Measurements from ENCODE around the gene THEMIS. TPM values are rescaled to one million over a fixed set of nuclear protein-coding genes. Genes with fewer than 3 reads are reported as not detected.

Gene THEMIS
- polyA plus RNA-seq, 1 experiment: not detected

DNA sequence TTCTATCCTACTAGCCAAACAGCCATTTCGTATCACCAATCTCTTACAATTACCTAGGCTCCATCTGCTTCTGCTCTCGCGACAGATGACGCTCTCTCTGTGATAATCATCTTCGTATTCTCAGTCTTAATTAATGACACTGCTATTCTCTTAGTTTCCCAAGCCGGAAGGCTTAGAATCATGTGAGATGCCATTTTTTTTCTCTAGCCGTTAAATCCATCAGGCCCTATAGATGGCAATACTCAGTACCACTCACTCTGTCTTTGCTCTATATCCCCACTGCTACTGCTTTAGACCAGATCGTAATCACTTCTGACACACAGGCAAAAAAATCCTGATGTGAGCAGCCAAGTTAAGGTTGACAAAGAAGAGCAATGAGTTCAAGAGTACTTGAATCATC, 2.1 kb upstream of the THEMIS start:
- CTCF ChIA-PET: no interaction called here

DNA sequence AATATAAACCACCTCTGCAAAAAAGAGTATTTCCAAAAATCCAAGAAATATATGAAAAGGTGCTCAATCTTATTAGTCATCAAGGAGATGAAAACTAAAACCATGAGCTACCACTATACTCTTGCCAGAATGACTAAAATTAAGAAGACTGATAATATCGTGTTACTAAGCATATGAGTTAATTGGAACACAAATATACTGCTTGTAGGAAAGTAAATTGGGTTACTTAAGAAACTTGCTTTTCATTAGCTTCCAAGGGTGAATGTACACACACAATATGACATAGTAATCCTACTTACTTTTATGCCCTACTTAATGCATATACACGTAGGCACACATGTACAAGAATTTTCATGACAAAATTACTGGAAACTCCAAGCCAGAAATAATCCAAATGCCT, 3.4 kb downstream of the THEMIS start:
- H3K4me3 ChIP-seq (ENCODE audit: low read depth, low read length): no peak overlapping the region
- no peak for DNase-seq (ENCODE audit: low read depth, low spot score)
- POLR2A ChIA-PET: no interaction called here
- no peaks in the 10 kb centered on the region for H3K27me3 ChIP-seq (ENCODE audit: control insufficient read depth, insufficient read depth, low read length)
- CTCF ChIA-PET: no interaction called here
- H3K9me3 ChIP-seq (ENCODE audit: control insufficient read depth, insufficient read depth, low read length): no peaks in the 10 kb centered on the region
- no peak for TF ChIP-seq CTCF (IDR thresholded peaks at IDR 0.05; ENCODE audit: low read depth, low read length)
- H3K27ac ChIP-seq (ENCODE audit: low read depth, low read length): no peak overlapping the region

More for the DNA sequence above, 2.1 kb upstream of the THEMIS start:
- no peaks in the 10 kb centered on the region for H3K27me3 ChIP-seq (ENCODE audit: control insufficient read depth, insufficient read depth, low read length)
- DNase-seq (ENCODE audit: low read depth, low spot score): no peak
- H3K9me3 ChIP-seq (ENCODE audit: control insufficient read depth, insufficient read depth, low read length): no peaks in the 10 kb centered on the region
- no peak overlapping the region for H3K27ac ChIP-seq (ENCODE audit: low read depth, low read length)
- POLR2A ChIA-PET: no interaction called here
- no peak overlapping the region for H3K4me3 ChIP-seq (ENCODE audit: low read depth, low read length)
- no peak for TF ChIP-seq CTCF (IDR thresholded peaks at IDR 0.05; ENCODE audit: low read depth, low read length)

DNA sequence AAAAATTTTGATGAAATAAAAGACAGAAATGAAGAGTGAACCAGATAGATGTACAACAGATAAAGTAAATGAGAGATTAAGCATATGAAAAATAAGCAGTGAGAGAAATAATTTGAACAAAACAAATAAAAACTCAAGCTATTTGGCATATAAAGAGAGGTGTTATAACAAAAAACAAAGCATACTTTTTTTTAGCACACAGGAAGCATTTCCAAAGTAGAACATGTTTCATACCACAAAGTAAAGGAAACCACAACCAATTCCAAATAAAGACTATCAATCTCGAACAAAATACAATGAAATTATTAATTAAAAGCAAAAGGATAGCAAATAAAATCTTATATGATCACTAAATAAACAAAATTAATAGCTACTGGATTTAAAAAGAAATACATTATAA, 6.8 kb downstream of the THEMIS start:
- Histone ChIP-seq H3K27ac (ENCODE audit: low read depth, low read length) (no peak overlapping the region), H3K4me3 (ENCODE audit: low read depth, low read length) (no peak overlapping the region), H3K9me3 (ENCODE audit: control insufficient read depth, insufficient read depth, low read length) (no peaks in the 10 kb centered on the region), H3K27me3 (ENCODE audit: control insufficient read depth, insufficient read depth, low read length) (no peaks in the 10 kb centered on the region)
- POLR2A ChIA-PET: no interaction called here
- no peak for TF ChIP-seq CTCF (IDR thresholded peaks at IDR 0.05; ENCODE audit: low read depth, low read length)
- DNase-seq (ENCODE audit: low read depth, low spot score): no peak
- CTCF ChIA-PET: no interaction called here

DNA sequence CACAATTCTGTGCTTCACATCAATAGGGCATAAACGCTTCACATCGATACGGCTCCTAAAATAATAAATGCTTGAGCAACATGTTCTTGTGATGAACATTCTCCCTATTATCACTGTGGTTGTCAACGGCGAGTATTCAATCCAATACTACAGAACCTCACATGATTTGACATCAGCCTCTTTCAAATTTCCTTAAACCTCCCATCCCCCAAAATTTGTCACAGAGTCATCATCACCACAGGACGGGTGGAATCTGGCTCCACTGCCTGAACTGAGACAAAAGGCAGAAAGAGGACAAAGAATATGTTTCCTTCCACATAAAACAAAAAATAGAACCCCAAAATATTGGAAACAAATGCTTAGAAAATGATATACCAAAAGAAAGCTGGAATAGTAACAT, 7.3 kb downstream of the THEMIS start:
- ChIA-PET POLR2A (no interaction called here), CTCF (no interaction called here)
- no peaks in the 10 kb centered on the region for H3K27me3 ChIP-seq (ENCODE audit: control insufficient read depth, insufficient read depth, low read length)
- no peak overlapping the region for H3K27ac ChIP-seq (ENCODE audit: low read depth, low read length)
- H3K9me3 ChIP-seq (ENCODE audit: control insufficient read depth, insufficient read depth, low read length): no peaks in the 10 kb centered on the region
- H3K4me3 ChIP-seq (ENCODE audit: low read depth, low read length): no peak overlapping the region
- no peak for DNase-seq (ENCODE audit: low read depth, low spot score)
- TF ChIP-seq CTCF (IDR thresholded peaks at IDR 0.05; ENCODE audit: low read depth, low read length): no peak

DNA sequence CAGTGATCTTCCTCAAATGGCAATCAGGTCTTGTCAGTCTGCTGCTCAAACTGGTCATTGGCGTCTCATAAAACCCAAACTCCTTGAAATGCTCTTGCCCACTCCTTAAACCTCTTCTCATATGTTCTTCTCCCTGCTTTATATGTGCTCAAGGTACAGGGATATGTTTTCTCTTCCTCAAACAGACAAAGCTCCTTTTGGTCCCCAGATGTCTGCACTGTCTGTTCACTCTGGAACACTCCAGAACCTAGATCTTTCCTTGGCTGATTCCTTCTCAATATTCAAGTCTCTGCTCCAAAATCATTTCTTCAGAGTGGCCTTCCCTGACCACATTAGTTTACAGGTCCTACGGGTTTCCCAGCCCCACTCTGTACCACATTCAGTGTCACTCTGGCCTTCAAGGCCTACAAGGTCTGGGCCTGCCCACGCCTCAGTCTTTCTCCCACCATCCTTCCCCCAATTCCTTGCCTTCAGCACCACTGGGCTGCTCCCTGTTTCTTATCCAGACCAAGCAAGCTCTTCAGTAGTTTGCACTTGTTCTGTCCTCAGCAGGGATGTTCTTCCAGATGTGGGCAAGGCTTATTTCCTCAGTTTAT, 9.0 kb downstream of the THEMIS start:
- TF ChIP-seq CTCF (IDR thresholded peaks at IDR 0.05; ENCODE audit: low read depth, low read length): no peak
- ChIA-PET CTCF (interaction anchor here (1.6 kb wide), 1 partner anchor 36 kb away, joined by 3 read pairs; no protein-coding TSS in a partner anchor), POLR2A (no interaction called here)
- Histone ChIP-seq H3K27me3 (ENCODE audit: control insufficient read depth, insufficient read depth, low read length) (no peaks in the 10 kb centered on the region), H3K27ac (ENCODE audit: low read depth, low read length) (no peak overlapping the region), H3K4me3 (ENCODE audit: low read depth, low read length) (no peak overlapping the region), H3K9me3 (ENCODE audit: control insufficient read depth, insufficient read depth, low read length) (no peaks in the 10 kb centered on the region)
- no peak for DNase-seq (ENCODE audit: low read depth, low spot score)

Measured in AG04450 (cell line).